GM11168 (cell line): ENCODE data around the gene EPM2A.

Experiments used
- in situ Hi-C: fragments of 300-500 bp; cut with MboI; formaldehyde crosslinking; loops from one replicate; pipeline ENCODE4 v1.12.0; 2022; ENCODE audit warnings: low sequenced_read_pairs; ENCODE audit not compliant: unreplicated experiment

The EPM2A gene

DNA sequence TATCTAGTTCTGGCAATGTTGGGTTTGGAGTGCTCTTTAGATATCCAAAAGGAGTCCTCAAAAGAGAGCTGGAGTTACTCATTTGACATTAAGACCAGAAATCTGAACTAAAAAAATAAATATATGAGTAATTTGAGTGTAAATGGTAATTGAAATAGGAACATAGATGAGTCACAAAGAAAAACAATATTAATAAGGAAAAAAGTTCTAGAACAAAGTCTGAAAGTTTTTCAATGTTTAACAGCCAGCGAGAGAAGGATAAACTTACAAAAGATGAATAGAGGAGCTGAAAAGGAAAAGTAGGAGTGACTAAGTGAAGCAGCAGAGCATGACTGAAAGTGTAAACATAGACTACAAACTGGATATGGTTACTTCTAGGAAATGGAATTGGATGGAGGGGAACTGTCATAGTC lies 46.8 kb downstream of the EPM2A start:
- in situ Hi-C loops, result no loop called here

DNA sequence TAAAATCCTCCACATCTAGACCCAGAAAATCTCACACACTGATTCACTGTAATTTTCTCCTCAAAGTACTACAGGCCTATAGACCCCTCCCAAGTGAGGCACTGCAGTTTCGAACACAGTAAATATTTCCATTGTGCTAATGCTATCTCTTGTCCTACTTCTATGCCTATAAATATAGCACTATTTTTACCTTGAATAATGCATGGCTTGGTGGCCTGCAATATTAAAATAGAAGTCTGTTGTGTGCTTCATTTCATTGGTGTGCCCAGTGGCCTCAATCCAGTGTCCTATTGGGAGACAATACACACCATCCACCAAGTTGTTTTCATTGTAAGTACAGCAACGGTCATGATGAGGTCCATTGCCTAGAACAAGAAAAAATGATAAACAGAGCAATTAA lies 49.4 kb downstream of the EPM2A start:
- in situ Hi-C loops, result no loop called here

DNA sequence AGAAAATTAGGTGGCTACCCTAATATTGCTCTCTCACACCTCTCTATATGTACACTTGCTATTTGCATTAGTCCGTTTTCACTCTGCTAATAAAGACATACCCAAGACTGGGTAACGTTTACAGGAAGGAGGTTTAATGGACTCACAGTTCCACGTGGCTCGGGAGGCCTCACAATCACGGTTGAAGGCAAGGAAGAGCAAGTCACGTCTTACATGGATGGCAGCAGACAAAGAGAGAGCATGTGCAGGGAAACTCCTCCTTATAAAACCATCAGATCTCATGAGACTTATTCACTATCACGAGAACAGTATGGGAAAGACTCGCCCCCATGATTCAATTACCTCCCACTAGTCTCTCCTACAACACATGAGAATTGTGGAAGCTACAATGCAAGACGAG lies 53.4 kb downstream of the EPM2A start:
- in situ Hi-C loops, result no loop called here

DNA sequence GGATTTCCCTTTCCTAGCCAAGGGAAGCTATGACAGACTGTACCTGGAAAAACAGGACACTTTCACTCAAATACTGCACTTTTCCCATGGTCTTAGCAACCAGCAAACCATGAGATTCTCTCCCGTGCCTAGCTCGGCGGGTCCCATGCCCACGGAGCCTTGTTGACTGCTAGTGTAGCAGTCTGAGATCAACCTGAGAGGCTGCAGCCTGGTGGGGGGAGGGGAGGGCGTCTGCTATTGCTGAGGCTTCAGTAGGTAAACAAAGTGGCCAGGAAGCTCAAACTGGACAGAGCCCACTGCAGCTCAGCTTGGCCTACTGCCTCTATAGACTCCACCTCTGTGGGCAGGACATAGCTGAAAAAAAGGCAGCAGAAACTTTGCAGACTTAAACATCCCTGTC lies 61.8 kb downstream of the EPM2A start:
- in situ Hi-C loops, result no loop called here

DNA sequence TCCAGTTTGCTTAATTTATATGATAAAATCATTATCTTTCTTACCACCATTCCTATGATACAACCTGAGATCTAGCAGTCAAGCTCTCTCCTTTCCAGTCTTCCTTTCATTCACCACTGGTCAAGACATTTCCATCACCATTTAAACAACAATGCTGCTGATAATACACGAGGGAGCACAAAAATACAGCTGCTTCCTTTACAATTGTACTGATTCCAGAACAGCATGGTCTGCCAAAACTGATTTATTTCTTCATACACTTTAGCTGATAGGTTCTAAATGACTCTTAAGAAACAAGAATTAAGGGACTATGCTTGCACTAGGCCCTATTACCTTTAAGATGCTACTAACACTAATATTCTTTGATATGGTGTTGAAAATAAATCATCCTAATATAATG lies 65.0 kb downstream of the EPM2A start:
- in situ Hi-C loops, result no loop called here

DNA sequence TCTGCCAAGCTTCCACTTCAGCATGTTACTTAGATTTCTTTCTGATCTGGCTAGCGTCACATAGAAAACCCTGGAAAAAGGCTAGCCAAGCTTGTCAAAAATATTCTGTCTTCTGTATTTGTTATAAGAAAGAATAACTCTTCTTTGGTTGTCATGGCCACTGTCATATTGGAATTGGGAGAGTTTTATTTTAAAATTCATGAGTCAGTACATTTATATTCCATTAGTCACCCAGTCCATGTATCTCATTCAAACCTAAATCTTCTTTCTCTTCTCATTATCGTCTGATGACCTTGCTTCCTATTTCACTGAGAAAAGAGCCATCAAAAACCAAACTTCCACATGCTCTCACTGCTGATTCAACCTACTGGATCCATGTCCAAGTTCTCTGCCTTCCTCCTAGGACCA lies 65.7 kb downstream of the EPM2A start:
- in situ Hi-C loops, result no loop called here

DNA sequence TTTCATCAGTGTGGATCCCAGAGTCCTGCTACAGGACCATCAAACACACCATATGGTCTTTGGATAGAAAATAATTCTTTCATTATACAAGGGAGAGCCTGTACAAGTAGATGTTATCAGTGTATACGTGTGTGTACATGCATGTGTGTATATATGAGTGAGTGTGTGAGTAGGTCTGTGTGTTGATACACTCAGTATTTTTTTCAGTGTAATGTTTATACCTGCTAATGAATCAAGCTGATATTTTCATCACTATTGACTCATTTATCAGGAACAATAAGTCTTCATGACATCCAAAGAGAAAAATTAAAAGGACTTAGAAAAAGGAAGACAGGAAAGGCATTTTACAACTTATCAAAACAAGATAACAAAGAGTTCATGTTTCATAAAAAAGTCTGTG lies 66.5 kb downstream of the EPM2A start:
- in situ Hi-C loops, result no loop called here

DNA sequence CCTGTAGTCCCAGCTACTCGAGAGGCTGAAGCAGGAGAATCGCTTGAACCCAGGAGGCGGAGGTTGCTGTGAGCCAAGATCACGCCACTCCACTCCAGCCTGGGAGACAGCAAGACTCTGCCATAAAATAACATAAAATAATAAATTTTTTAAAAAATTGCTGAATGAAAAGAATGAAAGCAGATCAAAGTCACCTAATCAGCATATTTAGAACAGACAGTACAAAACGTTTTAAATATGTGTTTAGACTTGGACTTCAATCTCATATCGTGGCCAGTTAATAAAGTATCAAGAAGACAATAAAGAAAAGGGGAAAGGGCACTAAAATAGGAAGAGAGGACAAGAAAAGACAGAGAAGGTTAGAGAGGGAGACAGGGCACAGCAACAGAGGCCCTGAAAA lies 74.6 kb downstream of the EPM2A start:
- in situ Hi-C loops, result no loop called here

DNA sequence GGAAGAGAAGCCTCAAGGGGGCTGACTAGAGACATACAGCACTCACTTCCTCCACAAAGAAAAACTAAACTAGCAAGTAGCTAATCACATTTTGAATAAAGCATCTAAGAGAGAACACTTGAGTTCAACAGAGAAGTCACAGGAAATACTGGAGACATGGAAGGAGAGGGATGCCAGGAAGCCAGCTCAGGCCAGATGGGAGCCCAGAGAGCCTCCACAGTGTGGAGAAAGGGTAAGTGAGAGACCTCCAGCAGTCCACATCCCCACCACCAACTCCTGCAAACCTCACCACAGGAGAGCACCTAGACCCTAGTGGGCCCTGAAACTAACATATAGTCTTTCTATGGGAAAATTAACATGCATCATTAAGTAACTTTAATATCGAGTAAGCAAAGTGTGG lies 79.2 kb downstream of the EPM2A start:
- in situ Hi-C loops, result no loop called here

DNA sequence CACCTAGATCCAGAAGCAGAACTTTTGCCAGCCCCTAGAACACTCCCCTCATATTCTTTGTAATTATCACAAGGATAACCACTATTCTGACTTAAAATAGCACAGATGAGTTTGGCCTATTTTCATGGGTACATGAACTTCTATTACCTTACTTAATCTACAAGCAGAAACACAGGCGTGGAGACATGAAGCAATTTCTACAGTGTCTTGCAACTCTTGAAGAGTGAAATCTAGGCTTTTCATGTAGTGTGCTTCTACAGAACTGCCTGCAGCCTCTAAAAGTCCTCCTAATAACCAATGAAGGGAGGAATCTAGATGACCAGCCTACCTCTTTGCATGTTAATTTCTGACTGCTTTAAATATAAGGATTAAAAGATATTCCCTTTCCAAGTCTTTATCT lies 82.7 kb downstream of the EPM2A start:
- in situ Hi-C loops, result no loop called here

DNA sequence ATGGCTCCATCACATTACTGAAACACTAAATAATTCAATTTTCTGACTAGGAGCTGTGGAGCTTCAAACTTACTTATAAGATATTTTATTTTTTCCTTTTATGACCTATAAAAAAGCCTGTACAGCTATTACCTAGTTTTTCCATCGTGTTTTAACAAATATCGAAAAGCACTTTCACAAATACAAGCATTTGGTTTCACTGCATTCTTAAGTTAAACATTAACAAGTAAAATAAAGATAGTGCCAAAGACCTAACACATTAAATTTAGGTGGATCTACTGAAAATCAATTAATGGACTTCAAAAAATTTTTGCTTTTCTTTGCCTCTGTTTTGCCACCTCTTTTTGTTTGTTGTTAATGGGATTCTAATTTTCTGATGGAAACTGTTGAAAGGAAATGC lies 83.3 kb downstream of the EPM2A start:
- in situ Hi-C loops, result no loop called here

DNA sequence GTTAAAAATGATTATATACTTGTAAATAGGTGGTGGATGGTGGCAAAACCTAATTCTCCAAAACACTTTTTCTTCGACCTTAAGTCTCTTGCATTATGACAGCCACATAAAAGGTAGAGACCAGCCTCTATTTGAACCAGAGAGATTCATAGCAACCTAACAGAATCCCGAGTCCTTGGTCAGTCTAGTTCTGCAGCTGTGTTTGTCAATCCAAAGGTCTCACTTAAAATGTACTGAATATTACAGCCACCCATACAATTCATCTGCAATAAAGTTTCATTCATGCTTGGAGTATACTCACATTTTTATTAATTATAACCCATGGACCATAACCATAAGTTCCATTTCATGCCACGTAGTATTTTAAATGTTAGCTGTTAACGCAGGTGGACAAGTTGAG lies 87.2 kb downstream of the EPM2A start:
- in situ Hi-C loops, result loop anchor here (25.0 kb wide), 1 partner anchor 436 kb away; no protein-coding TSS in a partner anchor

DNA sequence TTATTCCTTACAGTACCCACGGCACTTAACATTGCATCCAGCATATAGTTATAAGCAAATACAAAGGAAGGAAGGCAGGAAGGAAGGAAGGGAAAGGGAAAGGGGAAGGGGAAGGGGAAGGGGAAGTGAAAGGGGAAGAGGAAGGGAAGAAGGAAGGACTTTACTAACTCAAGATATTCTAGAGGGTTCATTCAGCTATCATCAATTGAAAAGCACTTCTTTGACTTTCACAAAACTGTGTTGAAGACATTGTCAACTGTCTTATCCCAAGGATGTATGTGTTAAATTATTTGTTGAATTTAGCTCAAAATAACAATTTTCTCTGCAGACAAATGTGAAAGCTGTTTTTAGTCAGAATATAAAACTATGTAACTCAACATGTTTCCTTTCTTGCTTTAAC lies 87.7 kb downstream of the EPM2A start:
- in situ Hi-C loops, result loop anchor here (25.0 kb wide), 1 partner anchor 435 kb away; no protein-coding TSS in a partner anchor

DNA sequence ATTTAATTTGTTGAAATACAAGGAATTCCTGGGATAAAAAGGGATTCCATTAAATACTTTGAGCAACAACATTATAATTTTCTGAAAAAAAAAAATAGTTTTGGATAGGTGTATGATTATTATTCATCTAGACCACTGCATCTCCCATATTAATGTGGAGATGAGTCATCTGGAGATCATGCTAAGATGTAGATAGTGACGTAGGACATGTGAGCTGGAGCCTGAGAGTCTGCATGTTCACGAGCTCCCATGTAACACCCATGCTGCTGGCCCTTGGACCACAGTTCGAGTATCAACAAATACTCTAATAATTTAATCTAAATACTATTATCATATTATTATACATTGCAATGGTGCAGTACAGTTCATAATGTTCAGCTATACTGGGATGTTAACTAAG lies 91.6 kb downstream of the EPM2A start:
- in situ Hi-C loops, result loop anchor here (25.0 kb wide), 1 partner anchor 431 kb away; no protein-coding TSS in a partner anchor

DNA sequence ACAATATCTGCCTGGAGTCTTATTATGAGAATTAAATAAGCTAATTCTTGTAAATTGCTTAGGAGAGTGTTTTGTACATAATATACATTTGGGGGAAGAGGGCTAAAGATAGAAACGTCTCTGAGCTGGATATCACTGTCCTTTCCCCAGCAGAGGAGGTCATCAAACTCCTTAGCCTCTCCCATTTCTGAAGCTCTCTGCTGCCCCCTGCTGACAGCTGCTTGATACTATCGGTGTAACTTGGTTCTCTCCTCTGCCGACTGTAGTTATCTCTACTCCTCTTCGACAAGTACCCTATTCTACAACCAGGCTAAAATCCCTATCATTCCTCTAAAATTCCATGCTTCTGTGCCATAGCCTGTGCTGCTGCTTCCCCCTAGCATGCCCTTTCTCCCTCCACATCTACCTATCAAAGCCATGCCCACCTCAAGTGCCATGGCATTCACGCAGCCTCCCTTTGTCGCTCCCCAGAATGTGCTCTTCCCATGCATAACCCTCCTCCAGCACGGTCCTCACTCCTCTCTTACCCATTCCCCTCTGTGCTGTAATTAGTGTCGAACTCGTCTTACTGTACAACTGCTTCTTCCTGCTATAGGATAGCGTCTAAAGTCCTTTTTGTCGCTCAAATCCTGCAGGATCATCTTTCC lies 101.2 kb downstream of the EPM2A start:
- in situ Hi-C loops, result loop anchor here (25.0 kb wide), 1 partner anchor 422 kb away; no protein-coding TSS in a partner anchor

DNA sequence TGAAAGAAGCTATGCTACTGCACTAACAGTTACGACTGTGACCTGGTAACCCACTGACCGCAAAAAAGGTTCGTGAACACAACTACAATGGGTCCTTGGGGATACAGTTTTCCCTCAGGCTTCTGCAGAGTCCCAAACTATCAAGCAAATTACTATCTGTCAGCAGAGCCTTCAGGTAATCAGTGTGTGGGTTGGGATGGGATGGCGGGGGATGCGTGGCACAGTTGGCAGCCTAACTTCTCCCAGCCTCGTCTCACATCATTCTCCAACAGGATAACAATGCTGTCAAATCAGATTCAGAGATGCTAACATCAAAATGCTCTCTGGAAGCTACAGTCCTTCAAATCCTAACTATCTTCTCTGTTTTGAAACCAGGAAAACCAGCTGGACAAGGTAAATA lies 102.3 kb downstream of the EPM2A start:
- in situ Hi-C loops, result loop anchor here (25.0 kb wide), 1 partner anchor 421 kb away; no protein-coding TSS in a partner anchor

DNA sequence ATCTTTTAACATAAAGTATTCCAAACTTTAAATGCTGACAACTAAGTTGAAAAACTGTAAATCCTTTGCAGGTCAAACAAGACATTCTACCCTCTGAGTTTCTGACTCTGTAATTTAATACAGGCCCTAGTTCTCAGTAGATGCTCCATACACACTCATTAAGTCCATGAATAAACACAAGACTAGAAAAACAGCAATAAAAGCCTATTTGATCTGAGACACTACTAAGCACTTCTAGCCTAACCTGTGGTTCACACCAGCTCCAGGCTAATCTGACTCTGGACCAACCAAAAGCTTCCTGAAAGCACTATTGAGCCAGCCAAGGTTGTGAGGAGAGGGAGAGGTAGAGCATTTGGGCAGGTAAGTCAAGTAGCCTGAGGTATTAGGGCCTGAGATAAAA lies 103.9 kb downstream of the EPM2A start:
- in situ Hi-C loops, result loop anchor here (25.0 kb wide), 1 partner anchor 419 kb away; no protein-coding TSS in a partner anchor

DNA sequence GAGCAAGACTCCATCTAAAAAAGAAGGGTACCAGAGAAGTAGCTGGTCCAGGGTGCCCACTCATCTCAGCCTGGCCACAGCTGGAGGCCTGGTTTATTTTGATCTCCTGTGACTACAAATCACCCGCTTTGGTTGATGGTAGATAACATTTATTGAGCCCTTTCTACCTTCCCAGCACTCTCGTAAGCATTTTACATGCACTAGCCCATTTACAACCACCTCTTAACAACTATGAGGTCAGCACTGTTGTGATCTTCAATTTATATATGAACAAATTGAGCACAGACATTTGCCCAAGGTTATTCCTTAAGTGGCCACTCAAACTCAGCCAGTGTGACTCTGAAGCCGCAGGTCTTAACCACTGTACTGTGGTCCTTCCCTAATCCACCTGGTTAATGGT lies 104.7 kb downstream of the EPM2A start:
- in situ Hi-C loops, result loop anchor here (25.0 kb wide), 1 partner anchor 418 kb away; no protein-coding TSS in a partner anchor

DNA sequence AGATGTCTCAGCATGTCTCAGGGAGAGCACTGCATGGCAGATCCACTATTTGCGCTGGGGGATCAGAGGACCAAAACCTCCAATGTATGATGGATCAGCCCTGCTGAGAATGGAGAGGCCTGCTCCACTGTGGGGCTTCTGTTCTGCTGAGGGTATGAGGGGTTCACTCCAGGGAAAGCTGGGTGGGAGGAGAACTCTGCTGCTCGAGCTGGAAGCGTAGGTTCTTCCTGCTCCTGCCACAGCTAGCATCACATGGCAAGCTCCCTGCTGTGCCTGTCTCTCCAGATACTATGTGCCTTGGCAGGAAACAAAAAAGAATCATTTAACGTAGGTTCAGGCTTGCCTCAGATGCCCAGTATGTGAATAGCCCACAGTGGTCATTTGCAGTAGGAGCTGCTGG lies 105.8 kb downstream of the EPM2A start:
- in situ Hi-C loops, result loop anchor here (25.0 kb wide), 1 partner anchor 417 kb away; no protein-coding TSS in a partner anchor

DNA sequence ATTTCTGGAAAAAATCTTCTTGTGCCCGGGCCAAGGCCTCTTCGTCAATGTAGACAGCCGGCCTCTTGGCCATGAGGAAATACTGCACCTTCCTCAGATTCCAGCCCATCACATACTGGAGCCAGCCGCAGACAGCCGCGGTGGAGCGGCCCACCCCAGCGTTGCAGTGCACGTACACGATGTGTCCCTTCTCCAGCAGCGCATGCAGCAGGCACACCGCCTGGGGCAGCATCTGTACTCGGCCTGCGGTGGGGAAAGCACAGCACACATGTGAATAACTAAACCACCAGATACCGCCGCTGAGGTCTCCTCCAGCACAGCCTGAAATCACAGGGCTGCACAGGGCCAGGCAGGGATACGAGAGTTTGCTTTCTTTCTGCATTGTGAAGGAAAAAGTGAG lies 107.9 kb downstream of the EPM2A start:
- in situ Hi-C loops, result loop anchor here (25.0 kb wide), 1 partner anchor 415 kb away; no protein-coding TSS in a partner anchor

DNA sequence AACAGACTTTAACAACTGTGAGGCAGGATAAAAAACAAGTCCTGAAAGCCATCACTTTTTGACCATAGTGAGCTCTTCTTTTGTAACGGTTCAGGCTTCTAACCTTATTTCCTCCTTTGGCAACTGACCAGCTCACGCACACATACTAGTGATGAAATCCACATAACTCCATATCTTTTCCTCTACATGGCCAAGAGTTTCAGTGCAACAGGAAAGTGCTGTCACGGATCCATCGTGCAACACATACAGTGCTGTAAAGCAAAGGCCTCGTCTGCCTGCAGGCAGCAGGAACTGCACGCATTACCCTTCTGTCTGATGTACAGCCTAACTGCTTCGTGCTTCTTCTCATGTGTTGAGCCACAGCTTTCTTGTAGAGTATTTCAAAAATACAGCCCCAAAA lies 108.5 kb downstream of the EPM2A start:
- in situ Hi-C loops, result loop anchor here (25.0 kb wide), 1 partner anchor 415 kb away; no protein-coding TSS in a partner anchor

DNA sequence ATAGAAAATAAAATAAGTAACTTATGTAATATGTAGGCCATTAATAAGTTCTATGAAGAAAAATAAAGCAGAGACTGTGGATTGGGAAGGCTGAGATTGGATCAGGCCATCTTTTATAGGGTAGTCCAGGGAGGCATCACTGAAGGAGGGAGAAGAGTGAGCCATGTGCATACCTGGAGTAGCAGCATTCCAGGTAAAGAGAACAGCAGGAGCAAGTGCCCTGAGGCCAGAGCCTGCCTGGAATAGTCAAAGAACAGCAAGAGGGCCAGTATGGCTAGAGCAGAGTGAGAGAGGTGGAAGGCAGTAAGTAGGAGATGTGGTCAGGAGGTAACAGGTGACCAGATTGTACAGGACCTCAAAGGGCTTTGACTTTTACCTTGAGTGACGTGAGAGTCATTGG lies 112.1 kb downstream of the EPM2A start:
- in situ Hi-C loops, result no loop called here
